Measurements from ENCODE around the gene TRIM68. TPM values are rescaled to one million over a fixed set of nuclear protein-coding genes. Genes with fewer than 3 reads are reported as not detected.

Gene TRIM68
- total and polyA plus RNA-seq, 4 experiments from 2014 or later, result 13.1 to 28.1 (median 19.9) TPM

GRCh38 chr11:4619514-4619913 is 11.5 kb upstream of the TRIM68 start:
- ChIA-PET CTCF (ENCODE audit: partially characterized antibody) (interaction anchor here (1.1 kb wide), 1 partner anchor 17 kb away, joined by 5 read pairs; no protein-coding TSS in a partner anchor), POLR2A (ENCODE audit: partially characterized antibody) (no interaction called here)
- Histone ChIP-seq H3K4me3 (ENCODE audit: low read length in 2 of 2) (no peak overlapping the region), H3K4me1 (ENCODE audit: insufficient read depth, low read length) (no peaks in the 10 kb centered on the region), H3K27ac (ENCODE audit: low read depth, low read length) (no peak overlapping the region), H3K27me3 (ENCODE audit: insufficient read depth, low read length) (no peaks in the 10 kb centered on the region), H3K36me3 (ENCODE audit: insufficient read depth, low read length) (no peaks in the 10 kb centered on the region), H3K9me3 (ENCODE audit: control insufficient read depth in 1 of 2, low read length in 2 of 2) (no peaks in the 10 kb centered on the region)
- Mint-ChIP-seq H3K27me3 (peaks cover 18 to 21% of the 10 kb centered on the region in 2 donors), H3K27ac (no peak overlapping the region), H3K4me3 (no peak overlapping the region), H3K9me3 (peaks cover 0 to 3% (median under 1%) of the 10 kb centered on the region in 8 donors), H3K36me3 (no peaks in the 10 kb centered on the region), H3K4me1 (no peaks in the 10 kb centered on the region)
- intact Hi-C loops (cut with micrococcal nuclease), result no loop called here
- no peak for DNase-seq

DNA sequence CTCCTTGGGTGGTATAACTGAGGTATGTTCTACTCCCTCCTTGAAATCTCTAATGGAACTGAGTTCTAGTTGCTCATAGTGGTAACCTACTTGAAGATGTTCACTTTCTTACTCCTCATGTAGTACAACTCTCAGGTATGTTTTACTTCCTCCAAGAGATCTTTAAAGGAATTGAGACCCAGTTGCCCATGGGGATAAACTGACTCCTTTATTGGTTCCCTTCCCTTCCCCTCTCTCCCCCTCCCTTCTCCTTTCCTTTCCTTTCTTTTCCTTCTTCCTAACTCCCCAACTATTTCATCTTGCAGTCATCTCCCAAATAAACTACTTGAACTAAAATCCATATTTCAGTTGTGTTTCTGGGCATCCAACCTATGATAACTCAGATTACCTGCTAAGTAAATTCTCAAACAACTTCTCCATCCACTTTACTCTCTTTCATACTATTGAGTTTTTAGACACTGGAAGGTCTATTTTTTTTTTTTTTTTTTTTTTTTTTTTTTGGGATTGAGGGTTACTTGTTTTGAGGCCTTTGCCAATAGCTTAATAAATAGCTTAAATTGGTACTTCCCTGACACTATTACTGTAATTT is 7.9 kb upstream of the TRIM68 start:
- no peak for DNase-seq
- H3K36me3 Mint-ChIP-seq, result no peaks in the 10 kb centered on the region
- H3K27ac ChIP-seq (ENCODE audit: low read depth, low read length), result no peak overlapping the region
- H3K27me3 ChIP-seq (ENCODE audit: insufficient read depth, low read length), result no peaks in the 10 kb centered on the region
- no peaks in the 10 kb centered on the region for H3K9me3 ChIP-seq (ENCODE audit: control insufficient read depth in 1 of 2, low read length in 2 of 2)
- no peak overlapping the region for H3K4me3 Mint-ChIP-seq
- H3K4me3 ChIP-seq (ENCODE audit: low read length in 2 of 2), result no peak overlapping the region
- no peak overlapping the region for H3K27ac Mint-ChIP-seq
- no peaks in the 10 kb centered on the region for H3K9me3 Mint-ChIP-seq
- H3K36me3 ChIP-seq (ENCODE audit: insufficient read depth, low read length), result no peaks in the 10 kb centered on the region
- CTCF ChIA-PET (ENCODE audit: partially characterized antibody), result interaction anchor here (1.2 kb wide), 1 partner anchor 22 kb away, joined by 3 read pairs; no protein-coding TSS in a partner anchor
- no peaks in the 10 kb centered on the region for H3K4me1 Mint-ChIP-seq
- peaks cover 14 to 21% of the 10 kb centered on the region in 2 donors for H3K27me3 Mint-ChIP-seq
- POLR2A ChIA-PET (ENCODE audit: partially characterized antibody), result no interaction called here
- intact Hi-C loops (cut with micrococcal nuclease), result no loop called here
- peaks cover under 1% of the 10 kb centered on the region for H3K4me1 ChIP-seq (ENCODE audit: insufficient read depth, low read length)

GRCh38 chr11:4611986-4612385 is 4.0 kb upstream of the TRIM68 start:
- Histone ChIP-seq H3K9me3 (ENCODE audit: control insufficient read depth in 1 of 2, low read length in 2 of 2) (no peaks in the 10 kb centered on the region), H3K36me3 (ENCODE audit: insufficient read depth, low read length) (no peaks in the 10 kb centered on the region), H3K27me3 (ENCODE audit: insufficient read depth, low read length) (no peaks in the 10 kb centered on the region), H3K27ac (ENCODE audit: low read depth, low read length) (no peak overlapping the region), H3K4me3 (ENCODE audit: low read length in 2 of 2) (no peak overlapping the region), H3K4me1 (ENCODE audit: insufficient read depth, low read length) (peaks cover 27% of the 10 kb centered on the region)
- intact Hi-C loops (cut with micrococcal nuclease), result no loop called here
- H3K27ac Mint-ChIP-seq, result no peak overlapping the region
- peaks cover 23 to 38% (median 31%) of the 10 kb centered on the region in 4 donors for H3K4me1 Mint-ChIP-seq
- POLR2A ChIA-PET (ENCODE audit: partially characterized antibody), result no interaction called here
- no peak overlapping the region for H3K4me3 Mint-ChIP-seq
- H3K36me3 Mint-ChIP-seq, result peaks cover 0 to 9% of the 10 kb centered on the region in 2 donors
- CTCF ChIA-PET (ENCODE audit: partially characterized antibody), result interaction anchor here (1.6 to 2.7 kb wide), 2 partner anchors 14 to 25 kb away, joined by 8 to 9 read pairs; partner anchors contain the start of gene OR51D1
- H3K27me3 Mint-ChIP-seq, result peaks cover 3 to 10% of the 10 kb centered on the region in 2 donors
- no peak for DNase-seq
- H3K9me3 Mint-ChIP-seq, result peaks cover 0 to 1% (median 0%) of the 10 kb centered on the region in 8 donors

DNA sequence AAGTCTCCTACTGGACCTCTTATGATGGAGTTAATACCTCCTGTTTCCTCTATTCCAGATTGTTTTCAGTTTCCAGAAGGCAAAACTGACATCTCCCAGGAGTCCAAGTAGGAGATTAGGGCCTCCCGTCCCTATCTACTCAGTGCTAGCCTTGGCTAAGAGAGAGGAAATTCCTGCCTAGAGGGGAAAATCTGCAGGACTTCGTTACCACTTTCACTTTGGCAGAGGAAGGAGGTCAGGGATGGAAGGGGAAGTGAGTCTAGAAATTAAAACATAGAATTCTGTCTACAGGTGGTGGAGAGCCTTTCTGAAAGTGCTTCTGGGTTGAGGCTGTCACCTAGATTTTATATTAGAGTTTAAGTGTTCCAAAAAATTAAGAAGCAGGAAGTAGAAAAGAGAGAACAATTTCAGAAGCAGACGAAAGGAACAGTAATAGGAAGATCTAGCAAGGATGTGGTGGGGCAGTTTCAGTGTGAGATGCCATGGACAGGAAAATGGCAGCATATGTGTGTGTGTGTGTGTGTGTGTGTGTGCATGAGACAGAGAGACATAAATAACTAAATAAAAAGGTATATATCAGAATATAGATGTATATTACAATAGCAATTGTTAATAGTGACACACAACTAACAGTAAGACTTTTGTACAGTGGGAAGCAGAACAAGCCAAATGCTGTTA is 2.4 kb upstream of the TRIM68 start:
- peak overlapping the region; percentile 74 to 98 (median 88) for H3K27ac Mint-ChIP-seq
- H3K27ac ChIP-seq (ENCODE audit: low read depth, low read length), result peak overlapping the region; percentile 2
- peak overlapping the region; percentile 27 to 70 for H3K4me3 ChIP-seq (ENCODE audit: low read length in 2 of 2)
- no peaks in the 10 kb centered on the region for H3K27me3 ChIP-seq (ENCODE audit: insufficient read depth, low read length)
- H3K36me3 ChIP-seq (ENCODE audit: insufficient read depth, low read length), result peaks cover under 1% of the 10 kb centered on the region
- ChIA-PET POLR2A (ENCODE audit: partially characterized antibody) (no interaction called here), CTCF (ENCODE audit: partially characterized antibody) (interaction anchor here (1.9 kb wide), 1 partner anchor 26 kb away, joined by 4 read pairs; no protein-coding TSS in a partner anchor)
- peaks cover 0 to 1% (median 0%) of the 10 kb centered on the region in 8 donors for H3K9me3 Mint-ChIP-seq
- peaks cover 39% of the 10 kb centered on the region for H3K4me1 ChIP-seq (ENCODE audit: insufficient read depth, low read length)
- peaks cover 0 to 13% of the 10 kb centered on the region in 2 donors for H3K36me3 Mint-ChIP-seq
- H3K27me3 Mint-ChIP-seq, result peaks cover 0 to 4% of the 10 kb centered on the region in 2 donors
- peaks cover 33 to 50% (median 41%) of the 10 kb centered on the region in 4 donors for H3K4me1 Mint-ChIP-seq
- intact Hi-C loops (cut with micrococcal nuclease), result no loop called here
- peak in 4 of 5 donors; percentile 18 to 31 (median 24) for DNase-seq
- H3K9me3 ChIP-seq (ENCODE audit: control insufficient read depth in 1 of 2, low read length in 2 of 2), result no peaks in the 10 kb centered on the region
- H3K4me3 Mint-ChIP-seq, result peak overlapping the region; percentile 63 to 89 (median 76)

DNA sequence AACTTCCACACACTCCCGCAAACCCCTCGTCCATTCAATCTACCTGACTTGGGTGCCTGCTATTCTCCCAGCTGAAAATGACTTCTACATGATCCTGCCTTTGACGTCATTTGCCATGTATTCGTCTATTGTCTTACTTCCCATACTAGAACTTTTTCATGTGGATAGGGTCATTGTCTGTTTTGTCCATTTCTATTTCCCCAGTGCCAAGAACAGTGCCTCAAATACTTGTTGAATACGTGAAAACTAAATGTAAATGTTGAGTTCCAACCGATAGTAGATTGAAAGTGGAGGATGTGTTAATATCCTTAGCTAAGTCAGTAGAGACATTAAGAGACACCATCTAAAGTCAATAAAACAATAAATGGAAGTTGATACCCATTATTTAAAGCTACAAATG is 935 bp downstream of the TRIM68 start:
- peaks cover 12% of the 10 kb centered on the region for H3K36me3 ChIP-seq (ENCODE audit: insufficient read depth, low read length)
- no peaks in the 10 kb centered on the region for H3K27me3 ChIP-seq (ENCODE audit: insufficient read depth, low read length)
- POLR2A ChIA-PET (ENCODE audit: partially characterized antibody), result interaction anchor here (1.0 to 1.8 kb wide), 2 partner anchors 12 to 214 kb away, joined by 3 to 5 read pairs; partner anchors contain the start of gene TRIM21
- Mint-ChIP-seq H3K36me3 (peaks cover 22 to 35% of the 10 kb centered on the region in 2 donors), H3K27ac (peak overlapping the region; percentile 88 to 98 (median 97)), H3K4me1 (peaks cover 35 to 64% (median 46%) of the 10 kb centered on the region in 4 donors), H3K27me3 (no peaks in the 10 kb centered on the region), H3K9me3 (peaks cover 0 to 1% (median 0%) of the 10 kb centered on the region in 8 donors), H3K4me3 (peak overlapping the region; percentile 93 to 98 (median 96))
- peaks cover 39% of the 10 kb centered on the region for H3K4me1 ChIP-seq (ENCODE audit: insufficient read depth, low read length)
- intact Hi-C loops (cut with micrococcal nuclease), result loop anchor here (5.0 to 10.0 kb wide), 2 partner anchors 1075 to 1628 kb away; partner anchors contain the start of genes CNGA4 and FHIP1B
- peak overlapping the region; percentile 82 for H3K27ac ChIP-seq (ENCODE audit: low read depth, low read length)
- H3K4me3 ChIP-seq (ENCODE audit: low read length in 2 of 2), result peak overlapping the region; percentile 32 to 79
- no peaks in the 10 kb centered on the region for H3K9me3 ChIP-seq (ENCODE audit: control insufficient read depth in 1 of 2, low read length in 2 of 2)
- CTCF ChIA-PET (ENCODE audit: partially characterized antibody), result interaction anchor here (1.5 kb wide), 1 partner anchor 420 kb away, joined by 3 read pairs; no protein-coding TSS in a partner anchor
- DNase-seq, result no peak

DNA sequence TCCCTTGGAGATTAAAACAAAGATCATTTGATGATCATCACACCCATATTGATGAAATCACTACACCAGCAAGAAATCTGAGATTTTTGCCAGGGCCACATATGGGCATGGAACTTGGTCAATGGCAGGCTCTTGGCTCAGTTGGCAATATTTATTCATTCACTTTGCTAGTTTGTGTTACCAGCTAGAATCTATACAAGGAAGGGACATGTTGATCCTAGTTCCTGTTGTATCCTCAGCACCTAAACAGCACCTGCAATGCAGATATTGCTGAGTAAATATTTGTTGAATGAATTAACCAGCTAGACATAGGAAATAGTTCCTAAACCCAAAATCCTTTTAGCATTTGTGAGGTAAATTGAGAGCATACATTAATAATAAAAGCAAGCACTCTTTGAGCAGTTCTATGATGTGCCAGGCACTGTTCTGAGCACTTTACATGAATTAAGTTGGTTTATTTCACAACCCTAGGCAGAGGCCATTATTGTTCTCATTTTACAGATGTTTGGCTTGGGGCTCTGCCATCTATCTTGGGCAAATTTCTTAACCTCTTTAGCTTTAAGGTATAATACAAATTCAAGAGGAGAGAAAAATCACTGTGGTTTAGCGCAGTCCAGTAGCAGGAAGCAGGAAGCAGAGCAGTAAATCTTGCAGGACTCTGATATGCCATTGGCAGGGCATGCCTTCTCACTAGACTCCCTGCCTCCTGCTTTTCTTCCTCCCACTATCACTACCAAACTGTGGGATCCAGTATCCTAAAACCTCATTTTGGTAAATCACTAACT is 1.6 kb downstream of the TRIM68 start:
- no peak overlapping the region for H3K4me3 ChIP-seq (ENCODE audit: low read length in 2 of 2)
- no peaks in the 10 kb centered on the region for H3K27me3 Mint-ChIP-seq
- H3K4me1 ChIP-seq (ENCODE audit: insufficient read depth, low read length), result peaks cover 39% of the 10 kb centered on the region
- H3K36me3 ChIP-seq (ENCODE audit: insufficient read depth, low read length), result peaks cover 18% of the 10 kb centered on the region
- peaks cover 0 to 1% (median 0%) of the 10 kb centered on the region in 8 donors for H3K9me3 Mint-ChIP-seq
- no peak overlapping the region for H3K27ac ChIP-seq (ENCODE audit: low read depth, low read length)
- peak overlapping the region in 5 of 7 donors; percentile 3 to 97 (median 20) for H3K27ac Mint-ChIP-seq
- peak overlapping the region; percentile 93 to 98 (median 96) for H3K4me3 Mint-ChIP-seq
- intact Hi-C loops (cut with micrococcal nuclease), result loop anchor here (5.0 to 10.0 kb wide), 2 partner anchors 1076 to 1628 kb away; partner anchors contain the start of genes CNGA4 and FHIP1B
- no peaks in the 10 kb centered on the region for H3K9me3 ChIP-seq (ENCODE audit: control insufficient read depth in 1 of 2, low read length in 2 of 2)
- CTCF ChIA-PET (ENCODE audit: partially characterized antibody), result interaction anchor here (1.3 to 1.5 kb wide), 2 partner anchors 20 to 419 kb away, joined by 3 read pairs; no protein-coding TSS in a partner anchor
- H3K36me3 Mint-ChIP-seq, result peaks cover 28 to 41% of the 10 kb centered on the region in 2 donors
- H3K27me3 ChIP-seq (ENCODE audit: insufficient read depth, low read length), result no peaks in the 10 kb centered on the region
- H3K4me1 Mint-ChIP-seq, result peaks cover 35 to 64% (median 46%) of the 10 kb centered on the region in 4 donors
- POLR2A ChIA-PET (ENCODE audit: partially characterized antibody), result interaction anchor here (1.8 kb wide), 1 partner anchor 213 kb away, joined by 5 read pairs; the partner anchor contains the start of gene TRIM21
- no peak for DNase-seq

Data from CD4-positive, alpha-beta memory T cell (primary cell).